B cell (primary cell): ENCODE results near the gene TSPOAP1. TPM values are rescaled to one million over a fixed set of nuclear protein-coding genes. Genes with fewer than 3 reads are reported as not detected.

Source experiments
- ATAC-seq: fragments of 200-7000 bp; cut with Tn5 transposase; one replicate; pipeline ENCODE4 v1.10.0; 2021; ENCODE audit warnings: low read depth, mild to moderate bottlenecking, moderate number of reproducible peaks, moderate library complexity
- CTCF ChIA-PET: fragments of 350-600 bp; sonication (Branson Sonifier 250); formaldehyde crosslinking; loops from one replicate; lab custom pipeline; 2021; ENCODE audit warnings: antibody characterized with exemption, inconsistent platforms; lab: Charles Lee
- POLR2A ChIA-PET: fragments of 350-600 bp; sonication (Branson Sonifier 250); formaldehyde crosslinking; loops from one replicate; lab custom pipeline; 2021; ENCODE audit warnings: antibody characterized with exemption; lab: Charles Lee
- DNase-seq: peaks from one replicate; pipeline ENCODE4 v3.0.0; 2013
- H2AFZ ChIP-seq: 2 replicates; pipeline ENCODE4 v1.6.1; 2012; ENCODE audit warnings: mild to moderate bottlenecking, low read depth, low read length; ENCODE audit not compliant: insufficient read depth, poor library complexity, severe bottlenecking
- H3K27ac ChIP-seq, 2 donors: 1 replicate in 1 of 2; 2 replicates in 1 of 2; pipeline ENCODE4 v1.5.1; 2012 to 2013; ENCODE audit warnings: low read length in 2 of 2, mild to moderate bottlenecking in 2 of 2, moderate library complexity in 1 of 2
- H3K27me3 ChIP-seq, 4 experiments: fragments of 200-600 bp in 1 of 4; sonication (generic) in 1 of 4; replicated peaks in 1 of 4; 1 replicate in 2 of 4; 2 replicates in 2 of 4; pipeline versions ENCODE4 v1.6.1 to v1.7.0; 2013 to 2016; ENCODE audit warnings: low read length in 3 of 4, mild to moderate bottlenecking in 2 of 4, mixed read lengths in 1 of 4, moderate library complexity in 1 of 4; ENCODE audit not compliant: insufficient read depth in 4 of 4, control insufficient read depth in 3 of 4; ENCODE audit errors: control extremely low read depth in 1 of 4
- H3K36me3 ChIP-seq, 2 experiments: replicated peaks in 1 of 2; 1 replicate in 1 of 2; 2 replicates in 1 of 2; pipeline versions ENCODE4 v1.6.1 to v1.7.1; 2013; ENCODE audit warnings: low read length in 1 of 2; ENCODE audit not compliant: insufficient read depth in 2 of 2, control insufficient read depth in 1 of 2; ENCODE audit errors: control extremely low read depth in 1 of 2, extremely low read depth in 1 of 2
- H3K4me1 ChIP-seq, 2 donors: fragments of 200-600 bp in 1 of 2; sonication (generic) in 1 of 2; 1 replicate in 1 of 2; 2 replicates in 1 of 2; pipeline versions ENCODE4 v1.5.1 to v1.6.1; 2013 to 2017; ENCODE audit warnings: low read length in 2 of 2; ENCODE audit not compliant: control insufficient read depth in 2 of 2, insufficient read depth in 2 of 2
- H3K4me2 ChIP-seq: replicated peaks from 2 replicates; pipeline ENCODE3; 2012; ENCODE audit warnings: mild to moderate bottlenecking, low read depth, low read length; ENCODE audit not compliant: poor library complexity, severe bottlenecking
- H3K4me3 ChIP-seq, 5 experiments: fragments of 200-600 bp in 1 of 5; sonication (generic) in 1 of 5; 1 replicate in 3 of 5; 2 replicates in 2 of 5; pipeline versions ENCODE4 v1.5.1 to v1.7.0; 2011 to 2016; ENCODE audit warnings: low read length in 4 of 5, mild to moderate bottlenecking in 4 of 5, low read depth in 2 of 5, control low read depth in 1 of 5, moderate library complexity in 1 of 5; ENCODE audit not compliant: insufficient read depth in 1 of 5; ENCODE audit errors: control extremely low read depth in 1 of 5, extremely low read depth in 1 of 5
- H3K79me2 ChIP-seq: fragments of 200-600 bp; sonication (generic); one replicate; pipeline ENCODE4 v1.6.0; 2016; ENCODE audit warnings: low read length; ENCODE audit not compliant: control insufficient read depth, insufficient read depth
- H3K9ac ChIP-seq: fragments of 200-600 bp; sonication (generic); 2 replicates; pipeline ENCODE4 v1.6.1; 2017; ENCODE audit warnings: mild to moderate bottlenecking, low read length, moderate library complexity
- H3K9me3 ChIP-seq, 3 donors: one replicate each; pipeline versions ENCODE4 v1.6.1 to v1.7.1; 2013; ENCODE audit warnings: low read length in 2 of 3; ENCODE audit not compliant: control insufficient read depth in 2 of 3, insufficient read depth in 1 of 3; ENCODE audit errors: control extremely low read depth in 1 of 3
- H4K20me1 ChIP-seq: 2 replicates; pipeline ENCODE4 v1.6.0; 2012; ENCODE audit warnings: mild to moderate bottlenecking, low read length; ENCODE audit not compliant: insufficient read depth, control insufficient read depth, poor library complexity, severe bottlenecking
- H3K27ac Mint-ChIP-seq: one replicate; pipeline ENCODE4 v1.8.0; 2021; ENCODE audit warnings: mixed read lengths
- H3K27me3 Mint-ChIP-seq: one replicate; pipeline ENCODE4 v1.8.0; 2021; ENCODE audit warnings: mixed read lengths
- H3K4me1 Mint-ChIP-seq: one replicate; pipeline ENCODE4 v1.8.0; 2021; ENCODE audit warnings: mixed read lengths
- H3K4me3 Mint-ChIP-seq: one replicate; pipeline ENCODE4 v1.8.0; 2021; ENCODE audit warnings: mixed read lengths
- H3K9me3 Mint-ChIP-seq: one replicate; pipeline ENCODE4 v1.8.0; 2022; ENCODE audit warnings: mixed read lengths; ENCODE audit not compliant: insufficient read depth
- EZH2 ChIP-seq: IDR thresholded peaks from 2 replicates; pipeline ENCODE4 v1.6.1; 2012; ENCODE audit warnings: borderline replicate concordance, low read depth, mild to moderate bottlenecking, moderate library complexity, low read length; ENCODE audit not compliant: insufficient read depth, poor library complexity, severe bottlenecking
- WGBS: methylation state at CpG from one replicate; pipeline ENCODE4 v1.1.5; 2013; ENCODE audit warnings: missing lambda C conversion rate; ENCODE audit not compliant: insufficient coverage; 5-methylcytosine and 5-hydroxymethylcytosine counted together
- intact Hi-C: fragments of 100-400 bp; cut with micrococcal nuclease; formaldehyde crosslinking; loops from one replicate; pipeline ENCODE4 v1.10.0; 2022
- polyA plus RNA-seq: library from polyadenylated mRNA; depleted of rRNA; stranded (reverse); fragments of >200 nt; gene quantifications from 2 replicates; pipeline ENCODE4 v1.2.3, GENCODE V29; 2012
- total RNA-seq, 2 donors: library from RNA; stranded (reverse); fragments of 120-200 nt in 1 of 2; gene quantifications; 1 replicate in 1 of 2; 2 replicates in 1 of 2; pipeline versions ENCODE4 v1.2.3 to v1.2.4, GENCODE V29; 2013 to 2022
- TF ChIP-seq, protein P1 (sequence below): fragments of 200-600 bp; IDR thresholded peaks from one replicate; pipeline ENCODE4 v1.8.0; 2022; ENCODE audit warnings: antibody characterized with exemption, mild to moderate bottlenecking

TSPOAP1 gene
- total and polyA plus RNA-seq, 2 donors (not counting 1 experiment from before 2014, with no cell fraction given): 10.8 to 30.7 TPM

DNA sequence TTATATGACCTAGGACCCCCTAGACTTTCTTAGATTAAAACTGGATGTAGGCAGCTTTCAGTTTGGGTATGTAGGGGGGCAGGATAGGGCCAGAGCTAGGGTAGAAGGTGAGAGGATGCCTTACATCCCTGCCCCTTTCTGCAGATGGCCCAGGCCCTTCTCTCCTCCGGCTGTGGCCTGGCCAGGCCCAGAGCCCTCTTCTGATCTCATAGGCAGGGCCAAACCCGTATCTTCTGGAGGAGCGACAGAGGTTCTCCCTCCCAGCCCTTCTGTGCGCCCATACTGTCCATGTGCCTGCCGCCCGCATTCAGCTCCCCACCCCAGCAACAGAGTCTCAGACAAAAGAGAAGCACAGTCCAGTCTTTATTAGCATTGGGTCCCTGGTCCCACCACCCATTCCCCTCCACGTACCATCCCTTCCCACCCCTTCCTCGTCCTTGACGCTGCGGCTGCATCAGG, 2.0 kb upstream of the TSPOAP1 start:
- H3K27me3 Mint-ChIP-seq: no peaks in the 10 kb centered on the region

More for the DNA sequence above, 2.0 kb upstream of the TSPOAP1 start:
- peaks cover 2 to 29% of the 10 kb centered on the region in 2 experiments for H3K36me3 ChIP-seq
- CTCF ChIA-PET: interaction anchor here (1.0 to 4.8 kb wide), 7 partner anchors 9 to 87 kb away, joined by 3 to 119 read pairs (median 16); partner anchors contain the start of genes RNF43 and SUPT4H1
- peak overlapping the region; percentile 99 to 100 for H3K27ac ChIP-seq
- intact Hi-C loops: no loop called here
- no peak overlapping the region for H2AFZ ChIP-seq
- peak overlapping the region; percentile 91 for H3K4me3 Mint-ChIP-seq
- peak overlapping the region; percentile 98 for H3K27ac Mint-ChIP-seq
- H3K27me3 ChIP-seq: no peaks in the 10 kb centered on the region
- peak overlapping the region; percentile 92 for H3K4me2 ChIP-seq
- ATAC-seq: no peak
- WGBS: 0% methylated on average over 10 of the region's 10 CpGs
- H3K9me3 Mint-ChIP-seq: no peaks in the 10 kb centered on the region
- peaks cover 73% of the 10 kb centered on the region for H3K79me2 ChIP-seq
- no peaks in the 10 kb centered on the region for H3K9me3 ChIP-seq
- peak overlapping the region; percentile 99 for H3K9ac ChIP-seq
- H3K4me3 ChIP-seq: peak overlapping the region; percentile 81 to 100 (median 99)
- peaks cover 41 to 70% of the 10 kb centered on the region in 2 donors for H3K4me1 ChIP-seq
- TF ChIP-seq, protein P1, sequence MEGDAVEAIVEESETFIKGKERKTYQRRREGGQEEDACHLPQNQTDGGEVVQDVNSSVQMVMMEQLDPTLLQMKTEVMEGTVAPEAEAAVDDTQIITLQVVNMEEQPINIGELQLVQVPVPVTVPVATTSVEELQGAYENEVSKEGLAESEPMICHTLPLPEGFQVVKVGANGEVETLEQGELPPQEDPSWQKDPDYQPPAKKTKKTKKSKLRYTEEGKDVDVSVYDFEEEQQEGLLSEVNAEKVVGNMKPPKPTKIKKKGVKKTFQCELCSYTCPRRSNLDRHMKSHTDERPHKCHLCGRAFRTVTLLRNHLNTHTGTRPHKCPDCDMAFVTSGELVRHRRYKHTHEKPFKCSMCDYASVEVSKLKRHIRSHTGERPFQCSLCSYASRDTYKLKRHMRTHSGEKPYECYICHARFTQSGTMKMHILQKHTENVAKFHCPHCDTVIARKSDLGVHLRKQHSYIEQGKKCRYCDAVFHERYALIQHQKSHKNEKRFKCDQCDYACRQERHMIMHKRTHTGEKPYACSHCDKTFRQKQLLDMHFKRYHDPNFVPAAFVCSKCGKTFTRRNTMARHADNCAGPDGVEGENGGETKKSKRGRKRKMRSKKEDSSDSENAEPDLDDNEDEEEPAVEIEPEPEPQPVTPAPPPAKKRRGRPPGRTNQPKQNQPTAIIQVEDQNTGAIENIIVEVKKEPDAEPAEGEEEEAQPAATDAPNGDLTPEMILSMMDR: no peak
- no peak for TF ChIP-seq EZH2
- POLR2A ChIA-PET: interaction anchor here (0.8 to 19.3 kb wide), 5 partner anchors 11 to 188 kb away, joined by 3 to 663 read pairs (median 35); partner anchors contain the start of genes RNF43 and SUPT4H1
- DNase-seq: no peak
- H4K20me1 ChIP-seq: peaks cover 45% of the 10 kb centered on the region
- H3K4me1 Mint-ChIP-seq: peaks cover 66% of the 10 kb centered on the region
